GM12878 (cell line): Measurements from ENCODE around the gene TLR9. TPM values are rescaled to one million over a fixed set of nuclear protein-coding genes. Genes with fewer than 3 reads are reported as not detected.

Source experiments
- ATAC-seq: fragments of 200-7000 bp; cut with Tn5 transposase; 3 replicates; pipeline ENCODE4 v1.9.1; 2020; ENCODE audit warnings: mild to moderate bottlenecking, moderate library complexity
- BruUV-seq: library from RNA; stranded (reverse); fragments of 400-500 nt; replicated peaks from 2 replicates; lab custom pipeline; 2021; lab: Mats Ljungman, UMichigan
- CTCF ChIA-PET: fragments of 300-600 bp; sonication (Branson Sonifier 250); formaldehyde crosslinking; extraction: SDS; loops from one replicate; lab custom pipeline; 2021; ENCODE audit warnings: inconsistent platforms; lab: Yijun Ruan, JAX
- POLR2A ChIA-PET: fragments of 350-600 bp; formaldehyde crosslinking; extraction: SDS; loops from one replicate; lab custom pipeline; 2021; ENCODE audit warnings: inconsistent platforms; lab: Charles Lee
- RAD21 ChIA-PET: fragments of 300-600 bp; sonication (Branson Sonifier 250); formaldehyde crosslinking; loops from one replicate; lab custom pipeline; 2023; ENCODE audit warnings: antibody characterized with exemption; ENCODE audit not compliant: unreplicated experiment; lab: Charles Lee
- SMC1A ChIA-PET: fragments of 300-600 bp; sonication (Branson Sonifier 250); formaldehyde crosslinking; loops from one replicate; lab custom pipeline; 2023; ENCODE audit not compliant: unreplicated experiment, uncharacterized antibody; lab: Charles Lee
- DNase-seq: peaks from one replicate; pipeline ENCODE4 v3.0.0-alpha.2; 2011; ENCODE audit warnings: low read depth, low spot score
- FAIRE-seq: peaks from 3 replicates; lab custom pipeline; 2011; peaks lifted over from hg19 to GRCh38; lab: Jason Lieb, UNC
- H2AFZ ChIP-seq: 2 replicates; pipeline ENCODE4 v1.6.0; 2011; ENCODE audit warnings: low read depth, low read length, control low read depth; ENCODE audit not compliant: control insufficient read depth
- H3K27ac ChIP-seq: 2 replicates; pipeline ENCODE4 v1.5.1; 2011; ENCODE audit warnings: control low read depth; ENCODE audit not compliant: control insufficient read depth, insufficient read depth
- H3K27me3 ChIP-seq, 2 experiments: replicated peaks in 1 of 2; 2 replicates each; pipeline versions ENCODE4 v1.6.0 to v1.6.1; 2011; ENCODE audit warnings: low read length in 1 of 2; ENCODE audit not compliant: control insufficient read depth in 2 of 2, insufficient read depth in 2 of 2
- H3K36me3 ChIP-seq, 2 experiments: 2 replicates each; pipeline ENCODE4 v1.5.1; 2011; ENCODE audit warnings: low read length in 1 of 2; ENCODE audit not compliant: control insufficient read depth in 2 of 2, insufficient read depth in 2 of 2
- H3K4me1 ChIP-seq: 2 replicates; pipeline ENCODE4 v1.6.1; 2011; ENCODE audit warnings: mild to moderate bottlenecking, low read length, moderate library complexity, mixed read lengths; ENCODE audit not compliant: control insufficient read depth, insufficient read depth
- H3K4me2 ChIP-seq: 2 replicates; pipeline ENCODE4 v1.6.0; 2011; ENCODE audit warnings: control low read depth; ENCODE audit not compliant: control insufficient read depth, insufficient read depth
- H3K4me3 ChIP-seq: fragments of 200-600 bp; sonication (generic); 2 replicates; pipeline ENCODE4 v1.5.1; 2016
- H3K79me2 ChIP-seq: 2 replicates; pipeline ENCODE4 v1.6.0; 2011; ENCODE audit warnings: low read length; ENCODE audit not compliant: control insufficient read depth, insufficient read depth
- H3K9ac ChIP-seq: 2 replicates; pipeline ENCODE4 v1.8.0; 2011; ENCODE audit warnings: low read length, control low read depth, mixed read lengths; ENCODE audit not compliant: control insufficient read depth, insufficient read depth
- H3K9me3 ChIP-seq: replicated peaks from 3 replicates; pipeline ENCODE4 v1.5.1; 2011; ENCODE audit warnings: mild to moderate bottlenecking, low read length; ENCODE audit not compliant: control insufficient read depth, insufficient read depth
- H4K20me1 ChIP-seq: 2 replicates; pipeline ENCODE4 v1.6.0; 2011; ENCODE audit not compliant: control insufficient read depth, insufficient read depth
- CBX5 ChIP-seq: sonication (generic); IDR thresholded peaks from 2 replicates; pipeline ENCODE4 v1.6.1; 2016; ENCODE audit warnings: low read depth, moderate library complexity, mild to moderate bottlenecking, inconsistent platforms
- CHD1 ChIP-seq: IDR thresholded peaks from 2 replicates; pipeline ENCODE4 v1.6.1; 2012; ENCODE audit warnings: low read depth, low read length, improper control_type of control experiment
- FOXM1 ChIP-seq: IDR thresholded peaks from 2 replicates; pipeline ENCODE4 v1.6.1; 2012; ENCODE audit warnings: low read depth, mild to moderate bottlenecking, inconsistent platforms, low read length, moderate library complexity
- IRF5 ChIP-seq: fragments of 450-650 bp; IDR thresholded peaks from 2 replicates; pipeline ENCODE4 v1.6.1; 2017; ENCODE audit warnings: borderline replicate concordance
- LARP7 ChIP-seq: fragments of 450-650 bp; IDR thresholded peaks from 2 replicates; pipeline ENCODE4 v1.6.1; 2017; ENCODE audit warnings: mild to moderate bottlenecking
- RELA ChIP-seq: fragments of 450-650 bp; IDR thresholded peaks from 2 replicates; pipeline ENCODE4 v1.8.0; 2014; ENCODE audit warnings: borderline replicate concordance; ENCODE audit not compliant: partially characterized antibody
- SMAD1 ChIP-seq: fragments of 450-650 bp; IDR thresholded peaks from 2 replicates; pipeline ENCODE4 v1.6.1; 2018; ENCODE audit warnings: mild to moderate bottlenecking, low read depth; ENCODE audit not compliant: partially characterized antibody
- TCF12 ChIP-seq: IDR thresholded peaks from 2 replicates; pipeline ENCODE4 v1.6.1; 2011; ENCODE audit warnings: low read depth, mild to moderate bottlenecking, low read length
- TCF7 ChIP-seq: IDR thresholded peaks from 2 replicates; pipeline ENCODE4 v1.6.1; 2014; ENCODE audit warnings: antibody characterized with exemption, borderline replicate concordance
- YBX1 ChIP-seq: fragments of 450-650 bp; IDR thresholded peaks from 2 replicates; pipeline ENCODE4 v1.6.1; 2016; ENCODE audit warnings: antibody characterized with exemption
- ZNF24 ChIP-seq: fragments of 450-650 bp; IDR thresholded peaks from 2 replicates; pipeline ENCODE4 v1.6.1; 2017; ENCODE audit warnings: antibody characterized with exemption, mild to moderate bottlenecking
- ZNF274 ChIP-seq: IDR thresholded peaks from one replicate; pipeline ENCODE4 v1.8.0; 2011; ENCODE audit not compliant: insufficient read length, insufficient read depth
- WGBS: methylation state at CpG from one replicate; pipeline ENCODE4 v1.1.6; 2016; ENCODE audit warnings: low lambda C conversion rate; ENCODE audit not compliant: insufficient replicate concordance, insufficient coverage; ENCODE audit errors: missing lambda C conversion rate; 5-methylcytosine and 5-hydroxymethylcytosine counted together
- in situ Hi-C: fragments of 300-500 bp; cut with MboI; formaldehyde crosslinking; loops from 9 replicates; pipeline ENCODE4 v1.14.3; 2018; ENCODE audit warnings: mixed read lengths
- intact Hi-C: fragments of 100-400 bp; cut with micrococcal nuclease; formaldehyde crosslinking; loops from one replicate; pipeline ENCODE4 v1.14.2; 2022; ENCODE audit not compliant: unreplicated experiment
- polyA plus RNA-seq, 11 experiments: library from polyadenylated mRNA; depleted of rRNA in 4 of 11; unstranded in 6 of 11; stranded (reverse) in 5 of 11; fragments of >200 nt; fragmentation: Nextera tagmentation in 4 of 11; fragmentation: Illumina TruSeq in 1 of 11; extraction: Ambion mirVana in 4 of 11; extraction: Trizol in 1 of 11; gene quantifications; 1 replicate in 1 of 11; 2 replicates in 10 of 11; pipeline versions ENCODE4 v1.2.1 to v1.2.3, GENCODE V29; 2011 to 2016; ENCODE audit warnings: inconsistent platforms in 2 of 11, missing spikeins in 2 of 11, low read depth in 1 of 11
- total RNA-seq, 4 experiments: library from RNA; depleted of rRNA in 3 of 4; stranded (reverse); fragments of >200 nt in 3 of 4; fragmentation: Illumina TruSeq in 1 of 4; extraction: Trizol in 1 of 4; gene quantifications; 2 replicates each; pipeline versions ENCODE4 v1.2.1 to v1.2.3, GENCODE V29; 2013 to 2021
- TF ChIP-seq, protein P1 (sequence below): IDR thresholded peaks from 2 replicates; pipeline ENCODE4 v1.6.1; 2012; ENCODE audit warnings: improper control_type of control experiment, low read depth, low read length; ENCODE audit not compliant: insufficient replicate concordance

The TLR9 gene
- total and polyA plus RNA-seq, 10 of the 15 experiments (the other 5 are each of a cell fraction or from before 2014, with no cell fraction given): 0.10 to 4.8 (median 0.53) TPM; not detected in 1

DNA sequence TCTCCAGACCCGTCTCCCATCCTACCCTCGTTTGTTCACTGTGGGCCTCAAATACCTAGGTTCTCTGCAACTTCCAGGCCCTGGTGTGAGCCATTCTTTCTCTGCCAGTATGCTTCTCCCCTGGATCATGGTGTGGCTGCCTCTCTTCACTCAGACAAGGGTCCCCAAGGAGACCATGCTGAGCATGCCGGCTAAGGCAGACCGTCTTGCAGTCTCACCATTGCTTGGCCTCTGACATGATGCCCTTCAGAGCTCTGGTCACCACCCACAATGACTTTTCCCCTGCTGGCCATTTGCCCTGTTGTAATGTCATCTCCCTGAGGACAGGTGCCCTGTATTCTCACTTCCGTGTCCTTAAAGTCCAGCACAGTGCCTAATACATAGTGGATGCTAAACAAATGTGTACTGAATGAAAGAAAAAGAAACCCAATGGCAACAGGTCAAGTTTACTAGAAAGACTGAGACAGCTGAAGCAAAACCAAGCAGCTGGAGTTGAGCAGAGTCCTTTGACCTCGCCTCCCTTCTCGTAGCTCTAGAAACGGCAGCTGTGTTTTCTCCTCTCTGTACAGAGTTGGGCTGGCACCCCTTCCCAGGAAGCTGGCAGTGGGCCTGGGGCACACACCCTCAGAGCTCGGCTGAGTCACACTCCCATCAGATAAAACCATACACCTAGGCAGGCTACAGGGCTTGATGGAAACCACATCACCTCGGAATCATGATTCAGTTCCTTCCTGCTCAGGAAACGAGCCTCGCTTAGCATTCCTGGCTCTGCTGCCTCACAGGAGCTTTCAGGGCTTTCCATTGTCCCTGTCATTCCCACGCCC is 8.6 kb downstream of the TLR9 start:
- Histone ChIP-seq H3K27ac (no peak overlapping the region), H3K9ac (no peak overlapping the region; the same call in 1 of the 2 replicates), H3K79me2 (no peaks in the 10 kb centered on the region), H3K4me3 (no peak overlapping the region), H3K4me1 (peaks cover 14% of the 10 kb centered on the region), H3K4me2 (no peak overlapping the region), H2AFZ (no peak overlapping the region), H3K9me3 (no peaks in the 10 kb centered on the region), H3K36me3 (peaks cover 11 to 20% of the 10 kb centered on the region in 2 experiments), H3K27me3 (no peaks in the 10 kb centered on the region), H4K20me1 (no peaks in the 10 kb centered on the region)
- in situ Hi-C loops (no loop called here), intact Hi-C loops (no loop called here)
- ChIA-PET RAD21 (interaction anchor here (0.7 to 1.2 kb wide), 2 partner anchors 120 to 164 kb away, joined by 3 to 4 read pairs; no protein-coding TSS in a partner anchor), CTCF (interaction anchor here (1.0 to 1.9 kb wide), 5 partner anchors 9 to 230 kb away, joined by 3 to 11 read pairs (median 6); partner anchors contain the start of gene TLR9), SMC1A (interaction anchor here (10.5 kb wide), 1 partner anchor 121 kb away, joined by 112 read pairs; no protein-coding TSS in a partner anchor), POLR2A (interaction anchor here (0.6 to 1.5 kb wide), 2 partner anchors 9 to 15 kb away, joined by 4 to 5 read pairs; partner anchors contain the start of gene TLR9)
- no peak for TF ChIP-seq CHD1
- no peak for TF ChIP-seq TCF12
- TF ChIP-seq YBX1: no peak
- TF ChIP-seq ZNF274: no peak
- TF ChIP-seq FOXM1: no peak
- TF ChIP-seq ZNF24: no peak
- TF ChIP-seq SMAD1: no peak
- TF ChIP-seq CBX5: no peak
- TF ChIP-seq LARP7: no peak
- no peak for TF ChIP-seq TCF7
- no peak for TF ChIP-seq RELA
- TF ChIP-seq IRF5: no peak
- TF ChIP-seq, protein P1, sequence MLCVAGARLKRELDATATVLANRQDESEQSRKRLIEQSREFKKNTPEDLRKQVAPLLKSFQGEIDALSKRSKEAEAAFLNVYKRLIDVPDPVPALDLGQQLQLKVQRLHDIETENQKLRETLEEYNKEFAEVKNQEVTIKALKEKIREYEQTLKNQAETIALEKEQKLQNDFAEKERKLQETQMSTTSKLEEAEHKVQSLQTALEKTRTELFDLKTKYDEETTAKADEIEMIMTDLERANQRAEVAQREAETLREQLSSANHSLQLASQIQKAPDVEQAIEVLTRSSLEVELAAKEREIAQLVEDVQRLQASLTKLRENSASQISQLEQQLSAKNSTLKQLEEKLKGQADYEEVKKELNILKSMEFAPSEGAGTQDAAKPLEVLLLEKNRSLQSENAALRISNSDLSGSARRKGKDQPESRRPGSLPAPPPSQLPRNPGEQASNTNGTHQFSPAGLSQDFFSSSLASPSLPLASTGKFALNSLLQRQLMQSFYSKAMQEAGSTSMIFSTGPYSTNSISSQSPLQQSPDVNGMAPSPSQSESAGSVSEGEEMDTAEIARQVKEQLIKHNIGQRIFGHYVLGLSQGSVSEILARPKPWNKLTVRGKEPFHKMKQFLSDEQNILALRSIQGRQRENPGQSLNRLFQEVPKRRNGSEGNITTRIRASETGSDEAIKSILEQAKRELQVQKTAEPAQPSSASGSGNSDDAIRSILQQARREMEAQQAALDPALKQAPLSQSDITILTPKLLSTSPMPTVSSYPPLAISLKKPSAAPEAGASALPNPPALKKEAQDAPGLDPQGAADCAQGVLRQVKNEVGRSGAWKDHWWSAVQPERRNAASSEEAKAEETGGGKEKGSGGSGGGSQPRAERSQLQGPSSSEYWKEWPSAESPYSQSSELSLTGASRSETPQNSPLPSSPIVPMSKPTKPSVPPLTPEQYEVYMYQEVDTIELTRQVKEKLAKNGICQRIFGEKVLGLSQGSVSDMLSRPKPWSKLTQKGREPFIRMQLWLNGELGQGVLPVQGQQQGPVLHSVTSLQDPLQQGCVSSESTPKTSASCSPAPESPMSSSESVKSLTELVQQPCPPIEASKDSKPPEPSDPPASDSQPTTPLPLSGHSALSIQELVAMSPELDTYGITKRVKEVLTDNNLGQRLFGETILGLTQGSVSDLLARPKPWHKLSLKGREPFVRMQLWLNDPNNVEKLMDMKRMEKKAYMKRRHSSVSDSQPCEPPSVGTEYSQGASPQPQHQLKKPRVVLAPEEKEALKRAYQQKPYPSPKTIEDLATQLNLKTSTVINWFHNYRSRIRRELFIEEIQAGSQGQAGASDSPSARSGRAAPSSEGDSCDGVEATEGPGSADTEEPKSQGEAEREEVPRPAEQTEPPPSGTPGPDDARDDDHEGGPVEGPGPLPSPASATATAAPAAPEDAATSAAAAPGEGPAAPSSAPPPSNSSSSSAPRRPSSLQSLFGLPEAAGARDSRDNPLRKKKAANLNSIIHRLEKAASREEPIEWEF: no peak
- DNase-seq (no peak), ATAC-seq (no peak), FAIRE-seq (peak; percentile 47)
- 67% methylated on average over 13 of the region's 13 CpGs for WGBS
- BruUV-seq: no TSS peak
